ENCODE results near the gene NOXA1.

The NOXA1 gene

DNA sequence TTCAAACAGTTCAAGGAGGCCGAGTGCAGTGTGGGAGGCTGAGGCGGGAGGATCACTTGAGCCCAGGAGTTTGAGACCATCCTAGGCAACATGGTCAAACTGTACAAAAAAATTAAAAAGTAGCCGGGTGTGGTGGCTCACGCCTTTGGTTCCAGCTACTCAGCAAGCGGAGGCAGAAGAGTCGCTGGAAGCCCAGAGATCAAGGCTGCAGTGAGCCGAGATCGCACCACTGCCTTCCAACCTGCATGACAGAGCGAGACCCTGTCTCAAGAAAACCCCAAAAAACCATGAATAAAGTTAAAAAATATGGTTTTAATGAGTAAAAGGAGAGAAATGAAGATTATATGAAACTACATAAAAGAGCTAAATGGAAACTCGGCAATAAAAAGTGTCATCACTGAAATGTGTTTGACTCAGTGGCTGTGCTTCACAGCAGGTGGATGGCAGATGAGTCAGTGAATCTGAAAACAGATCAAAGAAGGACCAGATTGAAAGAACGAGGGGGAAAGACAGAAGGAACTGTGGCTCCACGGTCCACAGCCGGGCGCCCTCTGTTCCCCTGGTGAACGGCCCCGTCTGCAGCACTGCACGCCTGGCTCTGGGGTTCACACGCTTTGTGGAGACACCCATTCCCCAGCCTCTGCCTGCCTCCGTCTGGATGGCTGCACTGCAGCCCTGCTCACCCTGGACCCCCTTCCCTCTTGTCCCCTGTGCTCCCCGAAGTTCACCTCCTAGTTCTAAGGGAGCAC lies 25.3 kb upstream of the NOXA1 start:
- no peaks in the 10 kb centered on the region for H3K36me3 ChIP-seq (ENCODE audit: control insufficient read depth in 2 of 2, insufficient read depth in 1 of 2, low read length in 2 of 2)
- H3K9me3 ChIP-seq (ENCODE audit: control insufficient read depth, insufficient read depth, low read depth, low read length) = no peaks in the 10 kb centered on the region
- H3K4me3 ChIP-seq (ENCODE audit: low read depth, low read length) = no peak overlapping the region
- CTCF ChIA-PET = interaction anchor here (1.5 kb wide), 1 partner anchor 25 kb away, joined by 3 read pairs; the partner anchor contains the start of genes EXD3 and NOXA1
- TF ChIP-seq ZNF10 (tag by site-specific recombination; IDR thresholded peaks at IDR 0.05) (no peak), ZSCAN5A (tag by site-specific recombination; IDR thresholded peaks at IDR 0.05) (no peak), ZFP41 (tag by site-specific recombination; IDR thresholded peaks at IDR 0.05; ENCODE audit: borderline replicate concordance) (no peak), ZNF350 (tag by site-specific recombination; IDR thresholded peaks at IDR 0.05) (no peak), ZNF354C (tag by site-specific recombination; IDR thresholded peaks at IDR 0.05; ENCODE audit: borderline replicate concordance, low read depth) (no peak), HOXC10 (CRISPR knock-in tag; IDR thresholded peaks at IDR 0.05) (no peak), ZNF146 (tag by site-specific recombination; IDR thresholded peaks at IDR 0.05) (no peak), KLF10 (tag by site-specific recombination; IDR thresholded peaks at IDR 0.05) (no peak), ZNF549 (tag by site-specific recombination; IDR thresholded peaks at IDR 0.05) (no peak), ZNF560 (tag by site-specific recombination; IDR thresholded peaks at IDR 0.05; ENCODE audit: borderline replicate concordance) (no peak), ZNF223 (tag by site-specific recombination; IDR thresholded peaks at IDR 0.05) (no peak), PBX3 (CRISPR knock-in tag; IDR thresholded peaks at IDR 0.05) (no peak), HOXD13 (CRISPR knock-in tag; IDR thresholded peaks at IDR 0.05; ENCODE audit: borderline replicate concordance) (no peak)
- TF ChIP-seq, protein P1, sequence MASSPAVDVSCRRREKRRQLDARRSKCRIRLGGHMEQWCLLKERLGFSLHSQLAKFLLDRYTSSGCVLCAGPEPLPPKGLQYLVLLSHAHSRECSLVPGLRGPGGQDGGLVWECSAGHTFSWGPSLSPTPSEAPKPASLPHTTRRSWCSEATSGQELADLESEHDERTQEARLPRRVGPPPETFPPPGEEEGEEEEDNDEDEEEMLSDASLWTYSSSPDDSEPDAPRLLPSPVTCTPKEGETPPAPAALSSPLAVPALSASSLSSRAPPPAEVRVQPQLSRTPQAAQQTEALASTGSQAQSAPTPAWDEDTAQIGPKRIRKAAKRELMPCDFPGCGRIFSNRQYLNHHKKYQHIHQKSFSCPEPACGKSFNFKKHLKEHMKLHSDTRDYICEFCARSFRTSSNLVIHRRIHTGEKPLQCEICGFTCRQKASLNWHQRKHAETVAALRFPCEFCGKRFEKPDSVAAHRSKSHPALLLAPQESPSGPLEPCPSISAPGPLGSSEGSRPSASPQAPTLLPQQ (tag by site-specific recombination; IDR thresholded peaks at IDR 0.05) = no peak
- TF ChIP-seq, protein P2, sequence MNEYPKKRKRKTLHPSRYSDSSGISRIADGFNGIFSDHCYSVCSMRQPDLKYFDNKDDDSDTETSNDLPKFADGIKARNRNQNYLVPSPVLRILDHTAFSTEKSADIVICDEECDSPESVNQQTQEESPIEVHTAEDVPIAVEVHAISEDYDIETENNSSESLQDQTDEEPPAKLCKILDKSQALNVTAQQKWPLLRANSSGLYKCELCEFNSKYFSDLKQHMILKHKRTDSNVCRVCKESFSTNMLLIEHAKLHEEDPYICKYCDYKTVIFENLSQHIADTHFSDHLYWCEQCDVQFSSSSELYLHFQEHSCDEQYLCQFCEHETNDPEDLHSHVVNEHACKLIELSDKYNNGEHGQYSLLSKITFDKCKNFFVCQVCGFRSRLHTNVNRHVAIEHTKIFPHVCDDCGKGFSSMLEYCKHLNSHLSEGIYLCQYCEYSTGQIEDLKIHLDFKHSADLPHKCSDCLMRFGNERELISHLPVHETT (tag by site-specific recombination; IDR thresholded peaks at IDR 0.05) = no peak
- POLR2A ChIA-PET = interaction anchor here (0.6 kb wide), 1 partner anchor 225 kb away, joined by 3 read pairs; no protein-coding TSS in a partner anchor
- no peaks in the 10 kb centered on the region for H3K4me1 ChIP-seq (ENCODE audit: control insufficient read depth, insufficient read depth, low read length)
- no peak overlapping the region for H3K27ac ChIP-seq (ENCODE audit: extremely low read depth, low read depth, low read length)

GRCh38 chr9:137398561-137399468 lies 24.4 kb upstream of the NOXA1 start:
- Histone ChIP-seq H3K4me1 (ENCODE audit: control insufficient read depth, insufficient read depth, low read length) (no peaks in the 10 kb centered on the region), H3K36me3 (ENCODE audit: control insufficient read depth in 2 of 2, insufficient read depth in 1 of 2, low read length in 2 of 2) (no peaks in the 10 kb centered on the region), H3K4me3 (ENCODE audit: low read depth, low read length) (no peak overlapping the region), H3K9me3 (ENCODE audit: control insufficient read depth, insufficient read depth, low read depth, low read length) (no peaks in the 10 kb centered on the region), H3K27ac (ENCODE audit: extremely low read depth, low read depth, low read length) (no peak overlapping the region)
- POLR2A ChIA-PET = no interaction called here
- CTCF ChIA-PET = no interaction called here
- TF ChIP-seq WT1 (tag by site-specific recombination; IDR thresholded peaks at IDR 0.05) (no peak), OSR2 (tag by site-specific recombination; IDR thresholded peaks at IDR 0.05) (no peak)

Data from HEK293 (cell line).